SU-DHL-6 (cell line): ENCODE results near the gene ANXA11.
A peak's percentile ranks its signal among the peaks of the same experiment; 100 is the strongest.
"Not testable (repeated sequence)": the region's sequence is repeated elsewhere in the genome, so short reads cannot be mapped to it uniquely, and the experiment has no call there.

Source experiments
- H2AFZ ChIP-seq: fragments of 200-600 bp; sonication (generic); 2 replicates; pipeline ENCODE4 v1.6.1; 2014; ENCODE audit warnings: low read depth, mild to moderate bottlenecking, moderate library complexity, mixed read lengths, antibody characterized with exemption, low read length; ENCODE audit not compliant: severe bottlenecking
- H3F3A ChIP-seq: fragments of 200-600 bp; shearing (Covaris generic); 2 replicates; pipeline ENCODE4 v1.6.0; 2016; ENCODE audit warnings: antibody characterized with exemption, mild to moderate bottlenecking; ENCODE audit not compliant: insufficient read depth
- H3K27ac ChIP-seq: fragments of 200-600 bp; sonication (generic); 2 replicates; pipeline ENCODE4 v1.5.1; 2016; ENCODE audit warnings: low read depth, mild to moderate bottlenecking, low read length, moderate library complexity, mixed read lengths
- H3K27me3 ChIP-seq: fragments of 200-600 bp; sonication (generic), shearing (Covaris generic); 2 replicates; pipeline ENCODE4 v1.6.0; 2014; ENCODE audit warnings: mild to moderate bottlenecking, low read length
- H3K36me3 ChIP-seq: fragments of 200-600 bp; sonication (generic); 2 replicates; pipeline ENCODE4 v1.6.1; 2014; ENCODE audit warnings: mild to moderate bottlenecking, low read length, mixed read lengths
- H3K4me2 ChIP-seq: fragments of 300-600, 200-600 bp; shearing (Covaris generic), sonication (generic); 2 replicates; pipeline ENCODE4 v1.6.0; 2014; ENCODE audit warnings: low read length, low read depth, mild to moderate bottlenecking; ENCODE audit not compliant: poor library complexity, severe bottlenecking
- H3K4me3 ChIP-seq: fragments of 200-600 bp; sonication (generic); 2 replicates; pipeline ENCODE4 v1.5.1; 2014; ENCODE audit warnings: antibody characterized with exemption, low read length, mild to moderate bottlenecking, mixed read lengths; ENCODE audit not compliant: insufficient read depth, poor library complexity, severe bottlenecking
- H3K79me2 ChIP-seq: fragments of 200-600 bp; sonication (generic); 2 replicates; pipeline ENCODE4 v1.6.1; 2014; ENCODE audit warnings: mild to moderate bottlenecking, low read length, moderate library complexity; ENCODE audit not compliant: insufficient read depth
- H3K9ac ChIP-seq: fragments of 200-600 bp; sonication (generic); 2 replicates; pipeline ENCODE4 v1.7.0; 2014; ENCODE audit warnings: mild to moderate bottlenecking, low read length
- H3K9me2 ChIP-seq: fragments of 200-600 bp; sonication (generic); replicated peaks from 2 replicates; pipeline ENCODE4 v1.6.1; 2014; ENCODE audit warnings: low read length; ENCODE audit not compliant: insufficient read depth
- H3K9me3 ChIP-seq: fragments of 200-600 bp; sonication (generic); 2 replicates; pipeline ENCODE4 v1.6.1; 2014; ENCODE audit warnings: low read length, mixed read lengths; ENCODE audit not compliant: insufficient read depth
- H4K20me1 ChIP-seq: fragments of 200-600 bp; sonication (generic); 2 replicates; pipeline ENCODE4 v1.6.1; 2014; ENCODE audit warnings: low read depth, mild to moderate bottlenecking, antibody characterized with exemption, low read length, moderate library complexity, mixed read lengths
- EZH2phosphoT487 ChIP-seq: fragments of 200-600 bp; sonication (generic), shearing (Covaris generic); conservative IDR thresholded peaks from 2 replicates; pipeline ENCODE4 v1.6.1; 2018; ENCODE audit warnings: mild to moderate bottlenecking, antibody characterized with exemption, low read length, moderate library complexity, mixed read lengths
- TF ChIP-seq, protein P1 (sequence below): fragments of 200-600 bp; sonication (generic); IDR thresholded peaks from one replicate; pipeline ENCODE4 v1.5.1; 2017; ENCODE audit warnings: antibody characterized with exemption, mild to moderate bottlenecking, low read length, moderate library complexity; ENCODE audit not compliant: insufficient read depth, poor library complexity, severe bottlenecking

Gene ANXA11

DNA sequence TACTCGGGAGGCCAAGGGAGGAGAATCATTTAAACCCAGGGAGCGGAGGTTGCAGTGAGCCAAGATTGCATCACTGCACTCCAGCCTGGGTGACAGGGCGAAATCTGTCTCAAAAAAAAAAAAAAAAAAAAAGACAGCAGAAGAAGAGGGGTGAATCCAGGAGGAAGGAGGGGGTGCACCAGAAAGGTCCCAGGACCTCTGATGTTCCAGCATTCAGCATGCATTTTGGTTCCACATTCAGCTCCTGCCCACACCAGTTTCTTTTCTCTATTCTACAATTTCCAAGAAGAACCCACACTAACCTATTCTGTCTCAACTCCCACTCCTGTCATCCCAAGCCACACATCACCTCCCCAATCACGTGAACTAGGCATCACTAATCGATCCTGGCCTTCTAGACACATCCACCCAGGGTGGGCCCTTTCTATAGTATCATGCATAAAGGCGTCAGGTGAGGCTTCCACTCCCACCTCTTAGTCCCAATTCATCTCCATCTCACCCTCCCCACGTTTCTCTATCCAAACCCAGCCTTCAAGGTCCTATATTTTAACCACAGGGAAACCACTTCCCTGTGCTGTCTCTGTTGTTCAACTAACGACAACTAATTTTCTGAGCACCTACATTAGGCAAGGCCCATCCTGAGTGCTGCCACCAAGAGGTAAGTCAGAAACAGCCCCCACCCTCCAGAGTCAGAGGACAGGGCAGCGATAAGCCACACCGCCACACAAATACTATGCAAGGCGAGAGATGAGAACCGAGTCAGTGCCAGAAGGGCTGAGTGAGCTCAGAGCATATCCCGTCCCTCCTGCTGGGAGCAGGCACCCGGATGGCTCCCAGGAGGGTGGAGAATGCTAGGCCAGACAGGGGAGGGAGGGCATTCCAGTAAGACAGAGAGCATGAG is 2.2 kb downstream of the ANXA11 start:
- H2AFZ ChIP-seq: no peak overlapping the region
- H3K9ac ChIP-seq: peak overlapping the region; percentile 82
- no peaks in the 10 kb centered on the region for H3K36me3 ChIP-seq
- H3K27ac ChIP-seq: peak overlapping the region; percentile 74
- TF ChIP-seq, protein P1, sequence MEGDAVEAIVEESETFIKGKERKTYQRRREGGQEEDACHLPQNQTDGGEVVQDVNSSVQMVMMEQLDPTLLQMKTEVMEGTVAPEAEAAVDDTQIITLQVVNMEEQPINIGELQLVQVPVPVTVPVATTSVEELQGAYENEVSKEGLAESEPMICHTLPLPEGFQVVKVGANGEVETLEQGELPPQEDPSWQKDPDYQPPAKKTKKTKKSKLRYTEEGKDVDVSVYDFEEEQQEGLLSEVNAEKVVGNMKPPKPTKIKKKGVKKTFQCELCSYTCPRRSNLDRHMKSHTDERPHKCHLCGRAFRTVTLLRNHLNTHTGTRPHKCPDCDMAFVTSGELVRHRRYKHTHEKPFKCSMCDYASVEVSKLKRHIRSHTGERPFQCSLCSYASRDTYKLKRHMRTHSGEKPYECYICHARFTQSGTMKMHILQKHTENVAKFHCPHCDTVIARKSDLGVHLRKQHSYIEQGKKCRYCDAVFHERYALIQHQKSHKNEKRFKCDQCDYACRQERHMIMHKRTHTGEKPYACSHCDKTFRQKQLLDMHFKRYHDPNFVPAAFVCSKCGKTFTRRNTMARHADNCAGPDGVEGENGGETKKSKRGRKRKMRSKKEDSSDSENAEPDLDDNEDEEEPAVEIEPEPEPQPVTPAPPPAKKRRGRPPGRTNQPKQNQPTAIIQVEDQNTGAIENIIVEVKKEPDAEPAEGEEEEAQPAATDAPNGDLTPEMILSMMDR: peak; percentile 85
- no peak for TF ChIP-seq EZH2phosphoT487
- no peaks in the 10 kb centered on the region for H3K9me3 ChIP-seq
- H3K4me3 ChIP-seq: peak overlapping the region; percentile 78
- H3K27me3 ChIP-seq: no peaks in the 10 kb centered on the region
- H3K9me2 ChIP-seq: no peaks in the 10 kb centered on the region
- H3F3A ChIP-seq: no peaks in the 10 kb centered on the region; the same call in 1 of the 2 replicates
- H4K20me1 ChIP-seq: peaks cover 4% of the 10 kb centered on the region; the same call in 1 of the 2 replicates
- H3K4me2 ChIP-seq: peak overlapping the region; percentile 85
- peaks cover 71% of the 10 kb centered on the region for H3K79me2 ChIP-seq

DNA sequence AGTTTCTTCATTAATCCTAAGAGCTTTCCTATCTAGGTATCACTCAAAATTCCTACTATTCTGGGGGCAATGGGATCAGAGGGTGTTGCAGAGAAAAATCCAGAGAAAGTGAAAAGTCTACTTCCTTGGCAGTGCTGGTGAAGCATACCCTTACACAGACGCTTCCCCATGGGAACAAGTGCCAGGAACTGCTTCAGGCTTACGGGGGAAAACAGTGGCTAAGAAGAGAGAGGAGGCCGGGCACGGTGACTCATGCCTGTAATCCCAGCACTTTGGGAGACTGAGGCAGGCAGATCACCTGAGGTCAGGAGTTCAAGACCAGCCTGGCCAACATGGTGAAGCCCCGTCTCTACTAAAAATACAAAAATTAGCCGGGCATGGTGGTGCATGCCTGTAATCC is 2.8 kb downstream of the ANXA11 start:
- not testable (repeated sequence) for H3K9me3 ChIP-seq, H3F3A ChIP-seq, H4K20me1 ChIP-seq, H2AFZ ChIP-seq, H3K27ac ChIP-seq, H3K9me2 ChIP-seq, H3K9ac ChIP-seq, H3K4me3 ChIP-seq, H3K27me3 ChIP-seq, H3K36me3 ChIP-seq
- Histone ChIP-seq H3K4me2 (peak overlapping the region; percentile 7), H3K79me2 (peaks cover 78% of the 10 kb centered on the region)

DNA sequence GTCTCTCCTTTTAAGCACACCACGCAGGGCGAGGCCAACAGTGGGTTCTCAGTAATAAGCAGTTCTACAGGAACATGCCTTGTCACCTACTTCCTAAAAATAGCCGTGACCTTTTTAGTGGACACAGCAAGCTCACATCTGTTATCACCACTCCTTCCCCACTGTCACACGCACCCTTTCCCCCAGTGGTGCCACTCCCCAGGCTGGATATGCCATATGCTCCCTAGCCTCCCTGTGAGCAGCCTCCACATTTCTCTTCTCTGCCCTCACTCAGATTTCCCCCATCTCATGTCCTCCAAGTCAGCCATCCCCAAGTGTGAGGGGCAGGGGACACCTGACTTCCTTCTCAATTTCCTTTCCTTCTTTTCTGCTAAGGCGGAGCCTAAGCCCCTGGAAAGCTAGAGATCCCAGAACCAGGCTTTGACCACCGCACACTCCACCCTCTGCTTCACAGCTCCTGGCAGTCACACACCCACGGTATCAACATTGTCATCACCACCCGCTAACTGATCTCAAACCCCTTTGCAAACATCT is 3.7 kb downstream of the ANXA11 start:
- Histone ChIP-seq H2AFZ (no peak overlapping the region), H3K36me3 (no peaks in the 10 kb centered on the region), H3F3A (peaks cover 5% of the 10 kb centered on the region), H3K79me2 (peaks cover 86% of the 10 kb centered on the region), H3K4me2 (no peak overlapping the region), H3K27me3 (no peaks in the 10 kb centered on the region), H3K9me3 (no peaks in the 10 kb centered on the region), H3K9me2 (no peaks in the 10 kb centered on the region), H3K4me3 (no peak overlapping the region), H3K27ac (no peak overlapping the region), H4K20me1 (peaks cover 4% of the 10 kb centered on the region; the same call in 1 of the 2 replicates), H3K9ac (no peak overlapping the region)
- TF ChIP-seq, protein P1: no peak
- TF ChIP-seq EZH2phosphoT487: no peak

DNA sequence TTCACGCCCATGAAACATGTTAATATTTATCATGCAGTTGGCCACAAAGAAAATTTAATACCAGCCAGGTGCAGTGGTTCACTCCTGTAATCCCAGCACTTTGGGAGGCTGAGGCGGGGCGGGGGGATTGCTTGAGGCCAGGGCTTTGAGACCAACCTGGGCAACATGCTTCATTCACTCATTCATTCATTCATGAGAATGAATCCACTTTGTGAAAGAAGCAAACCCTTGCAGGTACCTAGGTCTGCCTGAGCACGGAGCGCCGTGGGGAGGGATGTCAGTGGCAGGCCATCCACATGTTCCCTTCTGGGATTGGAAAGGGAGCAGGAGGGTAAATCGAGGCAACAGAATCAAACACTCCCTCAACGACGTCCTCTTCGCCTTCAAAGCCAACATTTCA is 4.7 kb downstream of the ANXA11 start:
- Histone ChIP-seq H3K36me3 (no peaks in the 10 kb centered on the region), H2AFZ (no peak overlapping the region), H3F3A (peaks cover 5% of the 10 kb centered on the region), H3K27me3 (no peaks in the 10 kb centered on the region), H3K9me3 (no peaks in the 10 kb centered on the region), H3K27ac (no peak overlapping the region), H3K4me3 (no peak overlapping the region), H3K9ac (no peak overlapping the region), H3K4me2 (no peak overlapping the region), H3K79me2 (peaks cover 96% of the 10 kb centered on the region), H3K9me2 (no peaks in the 10 kb centered on the region), H4K20me1 (peaks cover 4% of the 10 kb centered on the region; the same call in 1 of the 2 replicates)
- TF ChIP-seq, protein P1: no peak
- TF ChIP-seq EZH2phosphoT487: no peak
